Activated naive CD4-positive, alpha-beta T cell treated with Interleukin-2 at 50 U/mL for 16 hours (primary cell): ENCODE measurements around the gene TRAPPC2L.

Experiments
- DNase-seq: peaks from one replicate; pipeline ENCODE4 v3.0.0-alpha.2; 2020

TRAPPC2L gene

GRCh38 chr16:88856828-88857727 is at the start of gene TRAPPC2L, which contains the start of gene GALNS:
TSS of gene TRAPPC2L (plus strand) at chr16:88857127. CDS start at chr16:88857151, 24 bp downstream.
TSS of gene GALNS (minus strand) at chr16:88856947. CDS start at chr16:88856877, 70 bp downstream.
- peak; percentile 99 for DNase-seq

DNA sequence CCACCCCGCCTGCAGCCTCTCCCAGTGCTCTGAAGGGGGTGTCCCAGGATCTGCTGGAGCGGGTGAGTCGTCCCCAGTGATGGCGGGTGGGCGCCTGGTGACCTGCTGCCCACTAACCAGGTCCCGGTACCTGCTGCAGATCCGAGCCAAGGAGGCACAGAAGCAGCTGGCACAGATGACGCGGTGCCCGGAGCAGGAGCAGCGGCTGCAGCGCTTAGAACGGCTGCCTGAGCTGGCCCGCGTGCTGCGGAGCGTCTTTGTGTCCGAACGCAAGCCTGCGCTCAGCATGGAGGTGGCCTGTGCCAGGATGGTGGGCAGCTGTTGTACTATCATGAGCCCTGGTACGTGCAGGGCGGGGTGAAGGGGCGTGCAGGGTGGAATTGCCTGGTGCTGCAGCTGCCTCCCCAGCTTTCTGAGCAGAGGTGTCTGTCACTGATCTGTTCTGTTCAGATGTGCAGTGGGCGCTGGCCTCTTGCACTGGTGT is 49.7 kb upstream of the TRAPPC2L start:
- DNase-seq = no peak

- DNase-seq = no peak
Observed at GRCh38 chr16:88807626-88808453, 49.1 kb upstream of the TRAPPC2L start.

DNA sequence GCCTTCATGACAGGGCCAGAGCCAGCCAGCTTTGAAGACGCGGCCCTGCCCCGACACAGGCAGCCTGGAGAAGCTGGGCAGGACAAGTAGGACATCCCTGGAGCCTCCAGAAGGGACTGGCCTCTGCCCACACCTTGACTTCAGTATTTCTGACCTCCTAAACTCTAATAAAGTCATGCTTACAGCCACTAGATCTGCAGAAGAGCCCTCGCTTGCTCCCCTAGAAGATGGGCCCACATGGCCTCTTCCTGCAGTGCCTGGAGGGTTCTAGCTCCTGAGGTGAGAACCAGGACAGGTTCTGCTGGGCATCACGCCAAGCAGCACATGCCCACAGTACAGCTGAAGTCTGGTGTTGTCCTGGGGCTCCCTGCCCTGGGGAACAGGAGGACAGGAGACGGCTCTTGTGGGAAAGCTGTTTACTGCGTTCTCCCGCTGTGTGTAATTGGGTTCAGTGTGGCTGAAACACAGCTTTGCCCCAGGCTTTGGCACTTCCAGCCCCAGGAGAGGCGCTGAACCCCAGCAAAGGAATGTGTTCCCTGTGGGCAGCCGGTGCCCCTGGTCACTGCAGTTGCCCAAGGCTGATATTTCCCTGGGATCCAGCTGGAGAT is 47.8 kb upstream of the TRAPPC2L start:
- no peak for DNase-seq

DNA sequence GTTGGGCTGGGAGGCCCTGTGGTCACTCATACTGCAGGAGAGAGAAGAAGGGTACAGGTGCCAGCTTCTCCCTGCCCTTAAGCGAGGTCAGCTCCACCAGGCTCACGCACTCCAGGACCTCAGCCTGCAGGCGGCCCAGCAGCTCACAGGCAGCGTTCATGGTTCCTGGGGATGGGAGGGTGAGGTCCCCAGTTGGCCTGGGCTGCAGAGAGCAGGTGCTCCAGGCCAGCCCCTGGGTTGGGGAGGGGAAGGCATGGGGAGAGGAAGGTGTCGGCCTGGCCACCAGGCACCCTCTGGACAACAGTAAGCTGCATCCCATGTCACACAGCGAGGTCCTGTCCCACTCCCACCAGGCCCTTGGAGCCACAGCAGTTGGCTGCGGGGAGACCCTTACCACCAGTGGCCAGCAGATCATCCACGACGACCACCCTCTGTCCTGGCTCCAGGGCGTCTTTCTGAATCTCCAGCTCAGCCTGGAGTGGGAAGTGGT is 47.2 kb upstream of the TRAPPC2L start:
- DNase-seq = no peak

DNA sequence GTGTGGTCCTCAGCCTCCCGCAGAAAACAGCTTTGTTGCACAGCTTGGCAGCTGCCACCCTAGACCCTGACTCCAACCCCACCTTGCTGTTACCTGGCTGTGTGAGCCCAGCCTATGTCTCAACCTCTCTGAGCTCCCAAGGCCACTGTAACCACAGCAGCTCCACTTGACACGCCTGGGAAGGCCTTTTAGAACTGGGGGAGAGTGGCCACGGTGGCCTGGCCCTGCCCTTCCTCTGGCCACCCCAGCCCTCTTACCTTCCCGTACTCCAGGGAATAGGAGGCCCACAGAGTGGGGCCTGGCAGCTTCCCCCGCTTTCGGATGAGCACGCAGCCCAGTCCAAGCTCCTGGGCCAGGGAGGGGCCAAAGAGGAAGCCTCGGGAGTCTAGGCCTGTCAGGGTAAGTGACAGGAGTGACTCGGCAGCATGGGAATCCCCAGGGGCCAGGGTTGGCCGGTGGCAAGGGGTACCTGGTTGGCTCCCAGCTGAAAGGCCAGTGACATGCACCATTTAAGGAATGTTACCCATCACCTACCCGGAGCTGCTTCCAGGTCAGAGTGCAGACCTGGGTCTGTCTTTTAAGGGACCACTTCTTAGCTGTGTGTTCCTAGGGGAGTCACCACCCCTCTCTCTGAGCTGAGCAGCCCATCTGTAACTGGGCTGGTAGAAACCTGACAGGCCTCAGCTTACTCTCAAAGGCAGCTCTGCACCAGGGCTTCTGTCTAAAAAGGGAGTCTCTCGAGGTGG is 46.6 kb upstream of the TRAPPC2L start:
- DNase-seq = peak; percentile 34

- DNase-seq = peak; percentile 72
Observed at GRCh38 chr16:88810912-88811768, 45.8 kb upstream of the TRAPPC2L start.

GRCh38 chr16:88811769-88812512 is 45.0 kb upstream of the TRAPPC2L start, which contains the start of gene APRT:
TSS of gene APRT (minus strand) at chr16:88811928. CDS start at chr16:88811899, 29 bp downstream.
- DNase-seq = peak; percentile 96

DNA sequence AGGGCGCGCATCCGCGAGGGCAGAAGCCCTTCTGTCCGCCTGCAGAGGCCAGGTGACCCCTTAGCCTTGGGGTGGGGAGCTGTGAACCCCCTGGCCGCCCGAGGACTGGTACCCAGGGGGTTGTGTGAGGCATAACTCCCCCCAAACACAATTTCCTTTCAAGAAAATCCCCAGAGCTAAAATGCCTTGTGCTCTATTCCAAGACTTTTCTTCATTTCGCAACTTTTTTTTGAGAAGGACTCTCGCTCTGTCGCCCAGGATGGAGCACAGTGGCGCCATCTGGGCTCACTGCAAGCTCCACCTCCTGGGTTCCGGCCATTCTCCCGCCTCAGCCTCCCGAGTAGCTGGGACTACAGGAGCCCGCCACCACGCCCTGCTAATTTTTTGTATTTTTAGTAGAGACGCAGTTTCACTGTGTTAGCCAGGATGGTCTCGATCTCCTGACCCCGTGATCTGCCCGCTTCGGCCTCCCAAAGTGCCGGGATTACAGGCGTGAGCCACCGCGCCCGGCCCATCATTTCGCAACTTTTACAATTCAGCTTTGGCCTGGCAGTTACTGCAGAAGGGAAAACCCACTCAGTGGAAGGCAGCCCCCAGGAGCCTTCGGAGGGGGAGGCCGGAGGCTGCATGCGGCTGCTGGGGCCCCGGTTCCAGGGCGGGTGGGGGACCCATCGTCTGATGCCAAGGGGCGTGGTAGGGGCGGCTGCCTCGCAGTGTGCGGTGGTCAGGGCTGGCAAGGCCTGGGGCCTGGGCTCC is 44.2 kb upstream of the TRAPPC2L start:
- DNase-seq = no peak

- DNase-seq = no peak
Observed at GRCh38 chr16:88813269-88814143, 43.4 kb upstream of the TRAPPC2L start.

DNA sequence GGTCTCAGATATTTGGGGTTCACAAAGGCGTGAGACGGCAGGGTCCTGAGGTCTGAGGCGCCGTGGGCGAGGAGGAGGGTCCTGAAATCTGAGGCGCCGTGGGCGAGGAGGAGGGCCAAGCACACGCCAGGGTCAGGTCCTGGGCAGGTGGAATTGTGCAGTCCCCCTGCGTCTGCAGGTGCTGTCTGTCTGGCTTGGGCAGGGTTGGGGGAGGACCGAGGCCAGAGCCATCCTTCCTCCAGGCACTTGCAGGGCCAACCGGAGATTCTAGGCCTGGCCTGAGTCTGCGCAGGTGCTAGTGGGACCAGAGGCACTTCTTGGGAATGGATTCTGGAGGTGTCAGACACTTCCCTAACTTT is 42.8 kb upstream of the TRAPPC2L start:
- DNase-seq = no peak

DNA sequence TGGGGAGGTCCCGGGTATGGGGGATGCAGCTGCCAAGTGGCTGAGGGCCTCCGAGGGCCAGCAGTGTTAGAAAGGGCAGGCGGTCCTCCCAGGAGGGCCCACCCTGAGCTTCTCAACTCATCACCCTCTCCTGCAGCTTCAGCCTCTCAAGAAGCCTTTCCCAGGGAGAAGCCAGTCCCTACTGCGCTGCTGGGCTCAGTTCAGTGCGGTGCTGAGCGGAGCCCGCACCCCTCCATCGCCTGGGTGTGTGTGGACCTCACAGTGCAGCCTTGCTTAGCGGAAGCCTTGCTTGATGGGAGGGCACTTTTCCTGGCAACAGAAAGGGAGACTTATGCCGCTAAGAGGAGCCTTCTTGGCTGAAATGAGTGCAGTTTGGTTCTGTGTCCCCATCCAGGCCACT is 41.7 kb upstream of the TRAPPC2L start:
- no peak for DNase-seq

DNA sequence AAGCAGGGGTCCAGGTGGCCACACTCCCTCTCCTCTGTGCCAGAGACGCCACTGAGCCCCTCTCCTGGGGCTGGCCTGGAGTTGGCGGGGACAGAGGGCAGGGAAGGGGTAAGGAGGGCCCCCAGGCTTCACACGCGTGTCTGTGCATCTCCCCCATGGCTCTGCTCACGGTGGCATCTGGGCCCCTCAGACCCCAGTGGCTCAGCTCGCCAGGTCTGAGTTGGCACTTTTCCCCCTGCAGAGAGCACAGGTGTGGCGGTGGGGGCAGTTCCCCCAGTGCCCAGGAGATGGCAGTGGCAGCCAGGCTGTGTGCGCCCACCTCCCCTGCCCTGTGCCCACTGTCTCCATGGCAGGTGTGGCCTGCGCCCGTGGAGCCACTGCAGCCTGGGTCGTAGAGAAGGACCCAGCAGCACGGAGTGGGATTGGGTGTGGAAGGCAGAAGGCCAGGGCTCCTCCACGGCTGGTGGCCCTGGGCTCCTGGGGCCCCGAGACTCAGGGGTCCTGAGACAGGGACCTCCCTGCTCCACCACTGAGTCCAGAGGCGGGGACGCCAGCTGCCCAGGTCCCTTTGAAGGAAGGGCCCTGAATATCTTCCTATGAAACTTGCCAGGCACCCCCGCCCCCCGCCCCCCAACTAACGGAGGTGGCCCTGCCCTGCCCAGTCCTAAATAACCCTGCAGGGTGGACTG is 40.9 kb upstream of the TRAPPC2L start:
- DNase-seq = peak; percentile 56

DNA sequence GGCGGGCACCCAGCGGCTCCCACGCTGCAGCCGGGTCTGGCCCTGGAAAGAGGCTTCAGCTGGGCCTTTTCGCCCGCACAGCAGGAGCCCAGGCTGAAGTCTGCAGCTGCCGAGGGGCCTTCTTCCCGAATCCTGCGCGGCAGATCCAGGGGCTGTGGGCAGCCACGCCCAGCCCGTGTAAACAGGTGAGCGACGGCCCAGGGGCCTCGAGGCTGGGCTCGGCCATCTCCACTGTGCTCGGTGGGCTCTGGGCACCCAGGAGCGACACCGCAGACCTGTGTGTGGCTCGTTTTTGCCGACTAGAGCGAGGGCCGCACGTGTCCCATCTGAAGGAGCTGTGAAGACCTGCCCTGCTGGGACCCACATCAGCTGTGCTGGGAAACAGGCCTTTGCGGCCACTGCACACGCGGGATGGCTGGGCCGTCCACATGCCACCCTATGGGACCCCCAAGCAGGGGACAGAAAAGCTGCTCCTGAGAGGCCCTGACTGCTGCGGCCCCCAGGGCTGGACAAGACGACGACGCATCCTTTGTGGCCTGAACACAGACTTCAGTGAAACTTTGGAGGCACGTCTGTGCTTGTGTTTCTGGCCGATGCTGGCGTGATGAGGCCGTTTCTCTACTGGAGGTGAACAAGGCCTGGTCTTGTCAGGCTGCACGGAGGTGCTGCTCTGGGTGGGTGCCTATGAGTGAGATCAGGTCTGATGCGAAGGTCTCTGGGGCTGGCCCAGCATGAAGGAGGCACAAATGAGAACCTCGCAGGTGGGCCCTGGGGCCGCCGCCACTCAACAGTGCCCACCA is 40.0 kb upstream of the TRAPPC2L start:
- no peak for DNase-seq

DNA sequence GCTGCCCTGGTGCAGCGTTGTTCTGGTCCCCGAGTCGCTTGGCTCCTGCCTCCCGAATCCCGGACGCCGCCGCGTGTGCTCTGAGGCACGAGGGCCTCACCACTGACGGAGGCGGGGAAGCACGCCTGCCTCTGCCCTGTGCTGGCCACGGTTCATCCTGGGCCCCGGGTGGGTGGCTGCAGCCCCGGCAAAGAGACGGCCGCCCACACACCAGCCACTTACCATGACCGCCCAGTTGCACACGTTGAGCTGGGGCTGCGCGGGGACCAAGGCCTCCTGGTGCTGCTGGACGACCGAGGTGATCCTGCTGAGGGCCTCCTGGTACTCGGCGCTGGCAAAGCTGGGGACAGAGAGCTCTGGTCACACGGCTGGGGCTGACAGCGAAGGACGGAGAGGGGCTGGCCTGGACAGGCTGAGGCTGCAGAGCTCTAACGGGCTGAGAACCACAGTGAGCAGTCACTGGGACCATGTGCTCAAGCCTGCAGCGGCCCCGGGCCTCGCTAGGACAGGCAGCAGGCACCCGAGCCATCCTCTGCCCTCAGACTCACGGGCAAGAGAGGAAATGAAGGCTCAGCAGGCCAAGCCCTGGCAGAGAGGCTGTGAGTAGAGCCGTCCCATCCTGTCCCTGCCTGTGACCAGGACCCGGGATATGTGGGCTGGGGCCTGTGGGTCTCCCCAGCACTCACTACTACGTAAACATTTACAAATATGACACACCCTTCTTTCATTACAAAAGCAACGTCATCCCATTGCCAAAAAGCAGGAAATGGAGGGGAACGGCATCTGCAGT is 38.9 kb upstream of the TRAPPC2L start:
- DNase-seq = no peak

- DNase-seq = no peak
Observed at GRCh38 chr16:88818575-88818874, 38.4 kb upstream of the TRAPPC2L start.
